Type B pancreatic cell (in vitro differentiated cells): ENCODE data around the gene NKAIN2. TPM values are rescaled to one million over a fixed set of nuclear protein-coding genes. Genes with fewer than 3 reads are reported as not detected.
A peak's percentile ranks its signal among the peaks of the same experiment; 100 is the strongest.

Experiments used
- DNase-seq: peaks from one replicate; pipeline ENCODE4 v3.0.0; 2021; ENCODE audit warnings: mixed read lengths; ENCODE audit not compliant: unreplicated experiment; ENCODE audit errors: extremely low spot score
- H3K27ac Mint-ChIP-seq: 2 replicates; pipeline ENCODE4 v1.8.0; 2021; ENCODE audit warnings: mild to moderate bottlenecking, mixed read lengths
- H3K27me3 Mint-ChIP-seq: 2 replicates; pipeline ENCODE4 v1.8.0; 2021; ENCODE audit warnings: mixed read lengths
- H3K36me3 Mint-ChIP-seq: 2 replicates; pipeline ENCODE4 v1.8.0; 2021; ENCODE audit warnings: mixed read lengths
- H3K4me1 Mint-ChIP-seq: one replicate; pipeline ENCODE4 v1.8.0; 2021; ENCODE audit warnings: mixed read lengths; ENCODE audit not compliant: unreplicated experiment
- H3K4me3 Mint-ChIP-seq: 2 replicates; pipeline ENCODE4 v1.8.0; 2021; ENCODE audit warnings: mild to moderate bottlenecking, mixed read lengths
- H3K9me3 Mint-ChIP-seq: 2 replicates; pipeline ENCODE4 v1.8.0; 2021; ENCODE audit warnings: mixed read lengths
- total RNA-seq: library from RNA; stranded (reverse); gene quantifications from 2 replicates; pipeline ENCODE4 v1.2.1, GENCODE V29; 2021; ENCODE audit warnings: low replicate concordance
- TF ChIP-seq, protein P1 (sequence below): fragments of 200-600 bp; sonication (generic); conservative IDR thresholded peaks from 2 replicates; pipeline ENCODE4 v1.5.0; 2021; ENCODE audit warnings: antibody characterized with exemption, mild to moderate bottlenecking

NKAIN2 gene
- total RNA-seq, 1 donor from 2014 or later: 1.7 TPM

DNA sequence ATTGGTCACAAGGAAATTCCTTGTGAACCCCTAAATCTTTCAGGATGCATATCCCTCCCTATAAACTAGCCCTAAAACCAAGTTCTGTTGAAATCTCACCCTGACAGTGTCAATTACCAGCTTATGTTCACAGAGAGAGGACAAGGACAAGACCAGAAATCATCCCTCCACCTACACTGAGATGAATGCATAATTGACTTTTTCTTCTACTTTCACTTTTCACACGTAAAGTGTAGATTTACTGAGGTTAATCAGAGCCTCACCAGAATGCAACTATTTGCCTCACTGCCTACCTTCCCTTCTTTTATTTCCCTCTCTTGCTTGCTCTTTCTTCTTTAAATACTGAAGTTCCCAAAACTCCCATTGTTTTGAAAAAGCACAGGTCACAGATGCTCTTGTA, 15.3 kb upstream of the NKAIN2 start:
- TF ChIP-seq, protein P1, sequence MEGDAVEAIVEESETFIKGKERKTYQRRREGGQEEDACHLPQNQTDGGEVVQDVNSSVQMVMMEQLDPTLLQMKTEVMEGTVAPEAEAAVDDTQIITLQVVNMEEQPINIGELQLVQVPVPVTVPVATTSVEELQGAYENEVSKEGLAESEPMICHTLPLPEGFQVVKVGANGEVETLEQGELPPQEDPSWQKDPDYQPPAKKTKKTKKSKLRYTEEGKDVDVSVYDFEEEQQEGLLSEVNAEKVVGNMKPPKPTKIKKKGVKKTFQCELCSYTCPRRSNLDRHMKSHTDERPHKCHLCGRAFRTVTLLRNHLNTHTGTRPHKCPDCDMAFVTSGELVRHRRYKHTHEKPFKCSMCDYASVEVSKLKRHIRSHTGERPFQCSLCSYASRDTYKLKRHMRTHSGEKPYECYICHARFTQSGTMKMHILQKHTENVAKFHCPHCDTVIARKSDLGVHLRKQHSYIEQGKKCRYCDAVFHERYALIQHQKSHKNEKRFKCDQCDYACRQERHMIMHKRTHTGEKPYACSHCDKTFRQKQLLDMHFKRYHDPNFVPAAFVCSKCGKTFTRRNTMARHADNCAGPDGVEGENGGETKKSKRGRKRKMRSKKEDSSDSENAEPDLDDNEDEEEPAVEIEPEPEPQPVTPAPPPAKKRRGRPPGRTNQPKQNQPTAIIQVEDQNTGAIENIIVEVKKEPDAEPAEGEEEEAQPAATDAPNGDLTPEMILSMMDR: no peak
- Mint-ChIP-seq H3K27me3 (peaks cover 2% of the 10 kb centered on the region), H3K27ac (no peak overlapping the region), H3K9me3 (no peaks in the 10 kb centered on the region), H3K4me1 (no peaks in the 10 kb centered on the region), H3K36me3 (no peaks in the 10 kb centered on the region), H3K4me3 (no peak overlapping the region)
- no peak for DNase-seq

- Mint-ChIP-seq H3K4me3 (no peak overlapping the region), H3K36me3 (no peaks in the 10 kb centered on the region), H3K27me3 (peaks cover 14% of the 10 kb centered on the region), H3K4me1 (no peaks in the 10 kb centered on the region), H3K27ac (no peak overlapping the region), H3K9me3 (no peaks in the 10 kb centered on the region)
- TF ChIP-seq, protein P1: no peak
- DNase-seq: no peak
These were observed 9.5 kb upstream of the NKAIN2 start for GRCh38 chr6:123794190-123794589.

GRCh38 chr6:123794799-123795198, 8.9 kb upstream of the NKAIN2 start:
- DNase-seq: no peak
- H3K4me1 Mint-ChIP-seq: no peaks in the 10 kb centered on the region
- no peak overlapping the region for H3K27ac Mint-ChIP-seq
- H3K9me3 Mint-ChIP-seq: no peaks in the 10 kb centered on the region
- TF ChIP-seq, protein P1: no peak
- no peak overlapping the region for H3K4me3 Mint-ChIP-seq
- H3K27me3 Mint-ChIP-seq: peaks cover 14% of the 10 kb centered on the region
- H3K36me3 Mint-ChIP-seq: no peaks in the 10 kb centered on the region

DNA sequence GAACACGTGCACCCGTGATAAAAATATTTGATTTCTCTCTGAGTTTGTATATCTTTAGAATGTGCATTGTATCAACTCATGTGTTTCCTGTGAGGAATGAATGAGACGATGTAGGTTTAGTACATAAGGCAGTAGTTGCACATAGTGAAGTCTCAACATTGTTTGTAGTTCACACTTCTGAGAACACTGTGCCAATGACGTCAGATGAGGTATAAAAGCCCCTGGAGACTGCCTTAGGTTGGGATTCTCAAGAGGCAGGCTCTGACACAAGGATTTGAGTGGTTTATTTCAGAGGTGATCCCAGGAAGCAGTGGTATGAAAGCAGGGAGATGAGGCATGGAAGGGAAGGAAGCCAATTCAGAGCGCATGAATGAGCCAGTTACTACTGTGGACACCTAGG, 2.6 kb upstream of the NKAIN2 start:
- Mint-ChIP-seq H3K9me3 (no peaks in the 10 kb centered on the region), H3K4me1 (peaks cover 15% of the 10 kb centered on the region), H3K27me3 (peaks cover 63% of the 10 kb centered on the region), H3K4me3 (no peak overlapping the region), H3K36me3 (no peaks in the 10 kb centered on the region), H3K27ac (no peak overlapping the region)
- TF ChIP-seq, protein P1: no peak
- no peak for DNase-seq

- TF ChIP-seq, protein P1: no peak
- no peak for DNase-seq
- Mint-ChIP-seq H3K27me3 (peaks cover 69% of the 10 kb centered on the region), H3K4me1 (peaks cover 15% of the 10 kb centered on the region), H3K9me3 (no peaks in the 10 kb centered on the region), H3K36me3 (no peaks in the 10 kb centered on the region), H3K4me3 (peak overlapping the region; percentile 92), H3K27ac (no peak overlapping the region)
These were observed 1.3 kb upstream of the NKAIN2 start for GRCh38 chr6:123802351-123802696.
